Cerebellar nuclear complex (tissue), 1 donor: Measurements from ENCODE around the gene CAMKK2.
A peak's percentile ranks its signal among the peaks of the same experiment; 100 is the strongest.
"Not testable (repeated sequence)": the region's sequence is repeated elsewhere in the genome, so short reads cannot be mapped to it uniquely, and the experiment has no call there.

Experiments
- DNase-seq, 2 experiments: peaks; one replicate each; lab custom pipeline; 2025; lab: John Stamatoyannopoulos, UW

The CAMKK2 gene

GRCh38 chr12:121298411-121298810, 1.9 kb upstream of the CAMKK2 start:
- DNase-seq, result not testable (repeated sequence)

GRCh38 chr12:121297435-121297991, 1.0 kb upstream of the CAMKK2 start:
- DNase-seq, result no peak

GRCh38 chr12:121295746-121296617, 527 bp downstream of the CAMKK2 start:
- DNase-seq, result no peak

- no peak for DNase-seq
Measured at GRCh38 chr12:121295116-121295745, 1.3 kb downstream of the CAMKK2 start.

GRCh38 chr12:121294151-121294889, 2.2 kb downstream of the CAMKK2 start:
- DNase-seq, result no peak

GRCh38 chr12:121293603-121294002, 2.9 kb downstream of the CAMKK2 start:
- DNase-seq, result no peak

- DNase-seq, result no peak
Measured at GRCh38 chr12:121290410-121290809, 6.1 kb downstream of the CAMKK2 start.

- no peak for DNase-seq
Measured at GRCh38 chr12:121289962-121290361, 6.5 kb downstream of the CAMKK2 start.

GRCh38 chr12:121288986-121289385, 7.5 kb downstream of the CAMKK2 start:
- DNase-seq, result no peak

- no peak for DNase-seq
Measured at GRCh38 chr12:121288158-121288845, 8.2 kb downstream of the CAMKK2 start.

GRCh38 chr12:121287267-121287954, 9.1 kb downstream of the CAMKK2 start:
- peak; percentile 33 to 80 for DNase-seq

GRCh38 chr12:121285856-121286255, 10.7 kb downstream of the CAMKK2 start:
- DNase-seq, result no peak

- DNase-seq, result no peak
Measured at GRCh38 chr12:121284551-121285390, 11.7 kb downstream of the CAMKK2 start.

- DNase-seq, result no peak
Measured at GRCh38 chr12:121283841-121284240, 12.7 kb downstream of the CAMKK2 start.

- no peak for DNase-seq
Measured at GRCh38 chr12:121283388-121283787, 13.1 kb downstream of the CAMKK2 start.

GRCh38 chr12:121282910-121283309, 13.6 kb downstream of the CAMKK2 start:
- not testable (repeated sequence) for DNase-seq

GRCh38 chr12:121282072-121282742, 14.3 kb downstream of the CAMKK2 start:
- no peak for DNase-seq

GRCh38 chr12:121281116-121281515, 15.4 kb downstream of the CAMKK2 start:
- DNase-seq, result not testable (repeated sequence)

GRCh38 chr12:121280531-121280930, 16.0 kb downstream of the CAMKK2 start:
- DNase-seq, result not testable (repeated sequence)
